ENCODE results near the gene KIF16B.
"Not testable (repeated sequence)": the region's sequence is repeated elsewhere in the genome, so short reads cannot be mapped to it uniquely, and the experiment has no call there.

Gene KIF16B

DNA sequence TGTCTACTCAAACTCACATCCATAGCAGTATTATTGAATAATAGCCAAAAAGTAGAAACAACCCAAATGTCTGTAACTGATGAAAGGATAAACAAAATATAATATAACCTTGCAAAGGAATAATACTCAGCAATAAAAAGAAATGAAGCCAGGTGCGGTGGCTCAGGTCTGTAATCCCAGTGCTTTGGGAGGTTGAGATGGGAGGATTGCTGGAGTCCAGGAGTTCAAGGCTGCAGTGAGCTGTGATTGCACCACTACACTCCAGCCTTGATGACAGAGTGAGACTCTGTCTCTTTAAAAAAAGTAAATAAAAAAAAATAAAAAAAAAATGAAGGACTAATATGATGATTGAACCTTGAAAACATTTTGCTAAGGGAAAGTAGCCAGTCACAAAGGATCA is 22.1 kb upstream of the KIF16B start:
- no peak for DNase-seq (ENCODE audit: low read depth)

DNA sequence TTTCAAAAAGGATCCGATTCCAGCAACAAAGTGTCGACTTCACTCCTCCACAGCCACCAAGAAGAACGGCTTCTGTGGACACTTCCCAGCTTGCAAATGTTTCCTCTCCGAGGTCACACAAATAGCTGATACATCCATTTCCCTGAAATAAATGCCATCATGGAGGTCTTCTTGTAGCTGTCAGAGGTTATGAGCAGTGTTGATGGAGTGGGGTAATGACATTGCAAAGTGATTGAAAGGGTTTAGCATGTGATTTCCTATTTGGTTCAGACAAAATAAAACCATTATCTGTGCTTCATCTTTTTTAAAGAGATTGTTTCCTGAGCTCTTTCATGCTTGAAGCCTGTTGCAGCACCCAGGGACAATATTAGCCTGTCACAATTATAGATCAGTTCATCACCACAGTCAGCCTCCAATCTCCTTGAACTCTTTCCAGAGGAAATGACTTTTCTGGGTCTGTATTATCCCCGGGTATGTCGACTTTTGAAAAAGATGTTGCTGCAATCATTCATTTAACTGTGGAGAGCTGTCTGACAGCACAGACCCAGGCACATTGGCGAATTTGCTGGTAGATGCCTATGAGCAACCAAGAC is 16.9 kb upstream of the KIF16B start:
- DNase-seq (ENCODE audit: low read depth): no peak

DNA sequence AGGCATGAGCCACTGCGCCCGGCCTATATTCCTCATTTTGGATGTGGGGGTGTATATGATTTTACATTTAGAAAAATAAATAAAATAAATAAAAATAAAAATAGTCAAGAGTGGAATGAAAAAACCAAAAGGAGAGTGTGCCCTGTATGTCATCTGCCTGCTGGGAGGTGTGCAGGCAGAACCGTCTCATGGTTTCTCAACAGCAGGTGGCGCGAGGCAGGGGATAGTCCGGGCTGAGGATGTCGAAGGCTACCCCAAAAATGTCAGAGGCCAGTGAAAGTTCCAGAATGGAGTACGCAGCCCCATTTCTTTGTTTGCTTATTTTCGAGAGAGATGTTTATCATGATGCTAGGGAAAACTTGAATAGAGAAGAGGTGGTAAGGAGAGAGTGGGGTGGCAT is 16.4 kb upstream of the KIF16B start:
- DNase-seq (ENCODE audit: low read depth): no peak

DNA sequence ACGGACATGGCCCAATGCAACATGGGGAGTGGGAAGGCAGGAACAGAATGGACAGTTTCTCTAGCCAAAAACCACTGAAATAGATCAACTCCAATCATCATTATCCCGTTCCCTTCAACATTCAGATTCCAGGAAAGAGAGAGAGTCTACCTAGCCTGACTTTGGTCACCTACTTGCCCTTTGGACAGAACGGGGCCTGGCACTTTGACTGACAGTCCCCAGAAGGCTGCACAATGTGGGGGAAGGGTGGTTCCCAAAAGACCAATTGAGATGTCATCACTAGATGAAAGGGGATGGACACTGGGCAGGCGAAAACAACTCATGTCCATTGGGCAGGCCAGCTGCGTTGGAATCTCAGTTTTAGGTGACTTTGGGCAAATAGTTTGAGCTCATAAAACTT is 15.0 kb upstream of the KIF16B start:
- DNase-seq (ENCODE audit: low read depth): no peak

DNA sequence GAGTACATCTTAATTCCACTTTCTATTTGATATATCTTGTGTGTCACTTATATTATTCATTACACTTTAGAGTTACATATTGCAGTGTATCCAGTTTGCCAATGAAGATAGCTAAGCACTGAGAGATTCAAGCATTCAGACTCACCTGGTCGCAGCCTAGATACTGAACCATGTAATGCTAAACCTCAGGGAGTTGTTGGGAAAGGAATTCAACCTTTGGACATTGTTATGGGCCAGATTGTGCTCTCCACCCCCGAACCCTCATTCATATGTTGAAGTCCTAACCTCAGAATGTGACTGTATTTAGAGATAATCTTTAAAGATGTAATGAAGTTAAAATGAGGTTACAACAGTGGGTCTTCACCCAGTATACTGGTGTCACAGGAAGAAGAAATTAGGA is 13.8 kb upstream of the KIF16B start:
- no peak for DNase-seq (ENCODE audit: low read depth)

DNA sequence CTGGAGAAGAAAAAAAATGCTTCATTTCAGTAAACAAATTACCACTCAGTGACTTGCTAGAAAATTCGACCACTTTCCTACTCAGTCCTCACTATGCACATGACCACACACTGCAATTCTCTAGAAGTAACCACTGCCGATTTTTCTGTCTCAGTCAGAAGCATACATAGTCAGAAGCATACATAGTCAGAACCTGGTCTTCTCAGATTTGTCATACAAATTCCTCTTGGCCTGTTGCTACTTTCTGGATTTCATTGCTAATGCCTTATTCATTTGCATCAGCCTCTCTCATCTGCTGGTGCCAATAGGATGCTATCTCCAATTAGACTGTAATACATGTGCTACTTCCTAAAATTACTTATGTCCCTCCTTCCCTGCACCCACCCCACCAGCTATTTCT is 10.2 kb upstream of the KIF16B start:
- DNase-seq (ENCODE audit: low read depth): no peak

DNA sequence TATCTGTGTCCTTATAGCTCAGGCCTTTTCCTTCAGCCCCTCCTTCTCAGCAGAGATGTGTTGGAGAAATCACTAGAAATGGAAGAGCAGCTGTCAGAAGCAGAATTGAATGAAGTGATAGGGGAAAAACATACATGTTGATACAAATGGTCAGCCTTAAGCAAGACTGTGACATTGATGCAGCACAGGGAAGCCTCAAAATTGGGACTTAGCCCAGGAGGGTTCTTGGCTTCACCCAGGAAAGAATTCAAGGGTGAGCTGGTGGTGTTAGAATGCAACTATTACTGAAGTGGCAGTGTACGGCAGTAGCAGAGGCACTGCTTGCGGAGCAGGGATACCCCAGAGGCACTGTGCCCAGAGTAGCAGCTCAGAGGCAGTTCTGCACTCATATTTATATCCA is 8.0 kb upstream of the KIF16B start:
- DNase-seq (ENCODE audit: low read depth): no peak

DNA sequence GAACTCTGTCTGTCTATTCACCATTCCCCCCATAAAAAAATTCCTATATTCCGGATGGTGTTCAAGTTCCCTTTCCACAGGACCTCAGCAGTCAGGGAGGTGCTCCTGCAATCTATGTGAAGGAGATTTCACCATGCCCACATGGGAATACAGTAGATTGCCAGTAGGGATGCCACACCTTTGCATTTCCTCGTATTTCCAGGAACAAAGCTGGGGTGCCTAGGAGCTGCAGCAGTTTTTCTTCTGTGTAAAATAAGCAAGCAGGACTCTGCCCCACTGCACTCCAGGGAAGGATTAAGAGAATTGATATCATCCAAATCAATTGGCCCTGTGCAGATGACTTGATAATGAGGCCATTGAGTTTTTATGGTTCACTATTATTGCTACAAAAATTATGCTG is 7.4 kb upstream of the KIF16B start:
- DNase-seq (ENCODE audit: low read depth): no peak

DNA sequence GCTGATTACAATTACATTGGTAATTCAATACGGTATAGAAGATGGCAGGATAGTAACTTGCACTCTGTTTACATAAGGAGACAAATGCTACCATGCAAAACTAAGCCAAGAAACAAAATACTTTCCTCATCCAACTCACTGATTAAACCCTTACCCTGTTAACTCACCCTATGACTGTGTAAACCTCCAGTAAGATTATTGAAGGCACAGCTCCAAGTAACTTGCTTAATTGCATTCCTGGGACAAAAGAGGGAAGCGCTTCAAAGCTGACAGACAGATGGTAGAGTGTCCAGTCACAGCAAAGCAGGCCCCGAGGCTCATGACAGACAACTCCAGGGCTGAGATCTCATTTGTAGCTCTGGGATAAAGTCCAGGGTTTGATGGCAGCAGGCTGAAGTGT is 6.9 kb upstream of the KIF16B start:
- DNase-seq (ENCODE audit: low read depth): no peak

DNA sequence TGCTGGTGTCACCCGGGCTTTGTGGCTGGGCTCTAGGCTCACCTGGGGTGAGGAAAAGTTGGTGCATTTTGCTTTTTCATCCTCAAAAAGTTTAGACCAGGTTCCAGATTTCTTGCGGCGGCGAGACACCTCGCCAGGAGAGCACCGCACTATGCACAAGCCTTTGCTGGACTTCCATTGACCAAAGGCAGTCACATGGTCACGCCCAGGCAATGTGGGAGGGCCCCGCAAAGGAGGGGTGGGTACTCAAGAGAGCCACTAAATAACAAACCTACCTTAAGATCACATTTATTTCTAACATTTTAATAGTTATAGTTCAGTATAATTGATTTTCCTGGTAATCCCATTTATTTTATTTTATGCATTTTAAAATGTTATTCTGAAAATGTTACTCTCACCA is 3.0 kb upstream of the KIF16B start:
- DNase-seq (ENCODE audit: low read depth): no peak

DNA sequence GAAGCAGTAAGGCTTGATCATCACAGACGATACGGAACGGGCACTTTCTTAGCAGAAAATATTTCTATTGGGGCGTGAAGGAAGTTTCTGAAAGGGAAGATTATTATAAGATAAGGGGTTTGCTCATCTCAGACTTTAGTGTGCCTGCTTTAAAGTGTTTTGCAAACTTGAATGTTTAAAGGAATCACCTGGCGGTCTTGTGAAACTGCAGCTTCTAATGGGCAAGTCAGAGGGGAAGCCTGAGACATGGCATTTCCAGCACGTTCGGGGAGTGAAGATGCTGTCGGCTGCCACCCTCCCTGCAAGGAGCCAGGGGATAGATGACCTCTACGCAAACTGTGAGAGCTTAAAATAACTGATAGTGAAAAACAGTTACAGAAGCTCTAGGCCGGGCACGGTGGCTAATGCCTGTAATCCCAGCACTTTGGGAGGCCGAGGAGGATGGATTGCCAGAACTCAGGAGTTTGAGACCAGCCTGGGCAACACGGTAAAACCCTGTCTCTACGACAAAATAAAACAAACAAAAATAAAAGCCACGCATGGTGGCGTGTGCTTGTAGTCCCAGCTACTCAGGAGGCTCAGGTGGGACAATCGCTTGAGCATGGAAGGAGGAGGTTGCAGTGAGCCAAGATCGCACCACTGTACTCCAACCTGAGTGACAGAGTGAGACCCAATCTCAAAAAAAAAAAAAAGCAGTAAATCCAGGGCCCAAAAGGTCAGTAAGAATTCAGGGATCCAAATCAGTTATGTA is 2.3 kb upstream of the KIF16B start:
- no peak for DNase-seq (ENCODE audit: low read depth)

DNA sequence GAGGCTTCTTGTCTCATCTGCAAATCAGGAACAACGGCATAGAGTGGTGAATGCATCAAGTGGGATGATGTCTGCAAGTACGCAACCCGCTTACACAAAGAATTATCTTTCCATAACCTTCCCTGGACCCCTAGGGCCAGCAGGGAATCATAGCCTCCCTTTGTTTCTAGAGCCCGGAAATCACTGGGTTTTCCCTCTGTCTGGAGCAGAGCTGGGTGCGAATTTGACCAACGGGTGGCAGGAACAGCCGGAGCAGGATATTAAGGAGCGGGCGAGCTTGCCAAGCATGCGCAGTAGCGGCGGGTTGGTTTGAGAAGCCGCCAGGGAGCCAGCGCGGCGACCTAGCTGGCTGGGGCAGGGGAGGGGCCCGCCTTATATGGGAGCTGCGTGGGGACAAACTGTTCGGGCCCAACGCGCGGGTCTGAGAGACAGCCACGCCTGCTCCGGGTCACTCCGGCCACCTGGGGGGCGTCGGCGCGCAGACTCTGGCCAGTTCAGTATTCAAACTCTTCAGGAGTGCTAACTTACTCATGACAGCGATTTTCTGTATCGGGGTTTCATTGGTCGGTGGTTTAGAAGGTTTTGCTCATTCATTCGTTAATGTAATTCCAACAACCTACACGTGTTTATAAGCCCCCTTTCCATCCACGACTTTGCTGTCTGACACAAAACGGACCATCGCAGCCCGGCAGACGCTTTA is 1.6 kb upstream of the KIF16B start:
- peak; percentile 73 for DNase-seq (ENCODE audit: low read depth)

DNA sequence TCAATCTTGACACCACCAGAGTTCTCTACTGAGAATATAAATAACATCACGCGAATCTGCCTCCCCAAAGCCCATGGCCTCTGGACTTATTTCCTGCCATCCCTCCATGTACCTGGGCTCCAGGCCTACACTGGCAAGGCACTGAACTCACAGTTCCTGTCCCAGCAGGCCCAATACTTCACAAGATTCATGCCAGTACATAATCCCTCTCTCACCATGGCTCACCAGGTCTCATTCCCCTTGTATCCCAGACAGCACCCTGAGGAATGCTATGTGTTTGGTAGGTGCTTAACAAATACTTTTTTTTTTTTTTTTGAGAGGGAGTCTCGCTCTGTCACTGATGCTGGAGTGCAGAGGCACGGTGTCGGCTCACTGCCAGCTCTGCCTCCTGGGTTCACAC is 1.9 kb downstream of the KIF16B start:
- no peak for DNase-seq (ENCODE audit: low read depth)

DNA sequence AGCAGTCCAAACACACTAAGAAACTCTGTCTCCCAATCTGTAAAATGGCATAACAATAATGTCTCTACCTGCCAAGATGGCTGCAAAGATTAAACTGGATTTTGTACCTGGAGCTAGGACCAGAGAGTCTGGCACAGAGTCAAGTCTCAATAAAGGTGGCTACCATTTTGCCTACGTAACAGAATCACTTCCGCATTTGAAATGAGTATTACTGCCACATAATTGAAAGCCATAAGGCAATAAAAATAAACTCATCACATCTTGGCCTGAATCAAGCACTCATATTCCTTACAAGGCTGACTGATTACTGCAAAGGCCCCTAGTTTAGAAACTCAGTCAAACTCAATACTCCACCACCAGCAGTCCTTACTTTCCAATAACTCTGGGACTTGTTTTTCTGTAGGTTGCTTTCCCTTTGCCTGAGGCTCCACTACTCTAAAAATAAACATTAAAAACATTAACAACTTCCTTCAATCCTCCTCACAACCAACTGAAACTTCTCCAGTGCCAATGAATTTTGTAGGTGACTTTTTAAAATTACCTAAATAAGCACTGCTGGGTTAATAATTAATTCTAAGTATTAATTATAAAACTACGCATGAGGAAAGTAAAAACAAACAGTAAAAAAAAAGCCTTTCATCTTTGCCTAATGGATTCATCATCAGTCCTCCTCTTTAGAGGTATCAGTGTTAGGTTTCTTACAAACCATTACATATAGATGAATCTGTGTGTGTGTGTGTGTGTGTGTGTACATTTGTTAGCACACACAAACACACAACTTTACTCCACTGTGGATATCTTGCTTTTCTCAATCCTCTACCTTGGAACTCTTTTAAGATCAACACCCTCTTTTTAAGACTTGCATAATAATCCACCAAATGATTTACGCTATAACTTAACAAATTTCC is 3.7 kb downstream of the KIF16B start:
- DNase-seq (ENCODE audit: low read depth): no peak

DNA sequence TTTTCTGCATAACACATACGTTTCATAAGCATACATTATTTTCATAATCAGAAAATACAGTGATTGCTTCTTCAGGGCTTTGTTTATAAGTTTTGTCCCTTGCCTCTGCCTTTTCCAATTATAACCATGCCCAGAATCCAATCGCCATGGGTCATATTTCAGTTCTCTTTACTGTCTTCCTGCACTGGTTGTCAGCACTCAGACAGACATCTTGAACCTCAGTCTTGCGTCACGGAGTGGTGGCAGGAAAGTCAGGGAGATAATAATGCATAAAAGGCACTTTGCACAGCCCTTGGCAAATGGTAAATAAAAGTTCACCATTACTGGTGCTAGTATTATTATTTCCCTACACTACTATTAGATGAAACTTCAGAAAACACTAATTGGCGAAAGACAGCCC is 7.2 kb downstream of the KIF16B start:
- no peak for DNase-seq (ENCODE audit: low read depth)

DNA sequence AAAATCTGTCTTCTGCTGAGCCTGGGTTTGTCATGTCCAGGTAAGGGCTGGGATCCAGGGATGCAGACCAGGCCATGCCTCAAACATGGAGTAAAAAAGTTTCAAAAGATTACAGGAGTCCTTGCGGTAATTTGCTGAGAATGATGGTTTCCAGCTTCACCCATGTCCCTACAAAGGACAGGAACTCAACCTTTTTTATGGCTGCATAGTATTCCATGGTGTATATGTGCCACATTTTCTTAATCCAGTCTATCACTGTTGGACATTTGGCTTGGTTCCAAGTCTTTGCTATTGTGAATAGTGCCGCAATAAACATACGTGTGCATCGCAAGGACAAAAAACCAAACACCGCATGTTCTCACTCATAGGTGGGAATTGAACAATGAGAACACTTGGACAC is 9.2 kb downstream of the KIF16B start:
- not testable (repeated sequence) for DNase-seq (ENCODE audit: low read depth)

DNA sequence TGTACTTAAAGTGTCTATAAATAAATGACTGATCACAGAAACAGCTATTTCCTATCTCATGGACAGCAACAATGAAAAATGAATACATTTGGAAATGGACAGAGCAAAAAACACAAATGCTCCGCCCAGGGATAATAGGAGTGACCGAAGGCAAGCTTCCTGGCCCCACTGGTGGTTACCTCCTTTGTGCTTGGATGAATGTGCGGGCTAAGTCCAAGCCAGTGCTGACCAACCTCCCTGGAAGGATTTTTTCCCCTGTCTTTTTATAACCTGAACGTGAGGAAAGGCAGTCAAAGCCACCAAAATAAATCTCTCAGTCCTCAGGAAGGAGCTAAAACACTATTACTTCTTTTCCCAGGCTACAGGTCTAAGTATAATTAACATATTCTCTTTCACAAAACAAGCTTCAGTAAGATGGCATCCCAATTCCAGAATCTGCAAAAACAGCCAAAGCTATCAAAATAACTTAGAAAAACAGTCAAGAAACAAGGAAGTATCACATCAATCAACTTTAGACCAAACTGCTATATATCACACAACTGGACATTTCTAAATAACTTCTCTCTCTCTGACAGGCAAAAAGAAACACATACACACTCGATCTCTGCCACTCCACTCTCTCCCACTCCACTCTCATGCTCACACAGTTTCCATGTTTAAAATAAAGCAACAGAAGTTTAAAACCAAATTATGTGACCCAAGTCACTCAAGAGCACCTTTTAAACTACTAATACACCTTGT is 10.0 kb downstream of the KIF16B start:
- no peak for DNase-seq (ENCODE audit: low read depth)

DNA sequence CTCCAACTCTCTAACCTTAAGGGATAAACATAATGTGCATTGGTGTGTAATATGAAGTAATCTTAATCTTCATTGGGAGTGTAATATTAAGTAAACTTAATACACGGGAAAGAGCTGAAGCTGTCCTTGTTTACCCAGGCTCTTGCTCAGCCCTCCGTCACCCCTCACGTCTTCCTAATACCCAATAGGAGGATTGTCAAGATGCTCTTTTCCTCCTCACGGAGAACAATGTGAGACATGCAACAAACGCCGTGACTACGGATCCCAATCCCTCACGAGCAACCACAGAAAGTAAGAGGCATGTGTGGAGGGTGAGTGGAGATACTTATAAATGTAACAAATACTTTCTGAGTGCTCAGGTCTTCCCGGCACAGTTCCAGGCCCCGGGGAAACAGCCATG is 11.0 kb downstream of the KIF16B start:
- no peak for DNase-seq (ENCODE audit: low read depth)

DNA sequence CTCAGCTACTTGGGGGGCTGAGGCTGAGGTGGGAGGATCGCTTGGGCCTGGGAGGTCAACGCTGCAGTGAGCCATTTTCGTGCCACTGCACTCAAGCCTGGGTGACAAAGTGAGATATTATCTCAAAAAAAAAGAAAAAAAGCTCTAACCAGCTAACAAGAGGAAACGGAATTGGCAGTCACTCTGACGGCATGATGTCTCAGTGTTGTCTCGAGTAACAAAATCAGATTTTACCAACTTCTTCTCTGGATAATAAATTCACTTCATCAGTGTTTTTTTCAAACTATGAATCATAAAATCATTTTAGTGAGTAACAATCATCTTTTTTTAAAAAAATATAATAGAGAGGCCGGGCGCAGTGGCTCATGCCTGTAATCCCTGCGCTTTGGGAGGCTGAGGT is 12.6 kb downstream of the KIF16B start:
- DNase-seq (ENCODE audit: low read depth): no peak

DNA sequence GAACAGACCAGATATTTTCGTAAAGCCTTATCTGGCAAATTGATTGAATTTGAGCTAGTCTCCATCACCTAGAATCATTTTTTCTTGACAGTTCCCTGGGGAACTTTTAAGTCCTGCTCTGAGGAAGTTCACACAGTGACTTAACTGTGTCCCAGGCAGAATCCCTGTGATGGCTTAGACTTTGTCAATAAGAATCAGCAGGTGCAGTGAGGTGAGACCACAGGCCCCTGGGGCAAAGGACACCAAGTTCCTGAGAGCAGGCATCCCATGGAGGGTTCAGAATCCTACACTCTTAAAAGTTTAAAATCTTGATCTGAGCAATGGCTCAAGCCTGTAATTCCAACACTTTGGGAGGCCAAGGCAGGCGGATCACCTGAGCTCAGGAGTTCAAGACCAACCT is 13.0 kb downstream of the KIF16B start:
- no peak for DNase-seq (ENCODE audit: low read depth)

DNA sequence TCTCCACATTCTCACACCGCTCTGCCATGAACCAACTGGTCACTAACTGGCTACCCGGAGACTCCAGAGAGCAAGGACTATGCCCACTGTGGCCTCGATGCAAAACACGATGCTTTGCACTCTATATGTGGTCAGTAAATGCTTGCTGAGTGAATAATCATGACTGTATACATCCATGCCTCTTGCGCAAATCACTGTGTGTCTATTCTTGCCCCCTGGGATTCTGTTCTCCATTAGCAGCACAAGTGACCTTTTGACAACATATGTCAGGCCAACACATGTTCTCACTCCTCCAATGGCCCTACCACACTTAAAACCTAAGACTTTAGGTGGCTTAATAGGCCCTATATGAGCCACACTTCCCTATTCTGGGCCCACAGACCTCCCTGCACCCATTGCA is 16.9 kb downstream of the KIF16B start:
- no peak for DNase-seq (ENCODE audit: low read depth)

DNA sequence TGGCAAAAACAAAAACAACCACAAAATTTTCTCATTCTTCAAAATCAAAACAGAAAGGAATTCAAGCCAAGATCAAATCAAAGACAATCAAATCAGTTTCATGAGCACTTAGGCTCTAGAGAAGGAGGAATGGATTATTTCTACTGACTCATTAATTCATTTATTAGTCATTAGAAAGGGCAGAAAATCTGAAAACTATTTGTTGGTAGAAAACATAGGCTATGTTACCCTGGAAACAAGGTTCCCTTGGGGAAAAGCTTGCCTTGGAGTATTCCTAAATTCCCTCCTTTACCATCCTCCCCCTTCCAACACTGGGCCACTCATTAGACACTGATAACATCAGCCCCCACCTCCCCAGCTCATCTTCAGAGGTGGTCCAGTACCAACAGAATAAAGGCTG is 17.5 kb downstream of the KIF16B start:
- DNase-seq (ENCODE audit: low read depth): no peak

Data from stimulated activated CD8-positive, alpha-beta memory T cell treated with anti-CD3 and anti-CD28 coated beads, Interleukin-4, amount 100 ng/mL, for 24 hours (primary cell).